ENCODE results near the gene CRYBG3.
A peak's percentile ranks its signal among the peaks of the same experiment; 100 is the strongest.

The CRYBG3 gene

GRCh38 chr3:97949743-97950142 is 127.9 kb downstream of the CRYBG3 start:
- DNase-seq: no peak

GRCh38 chr3:97950360-97950759 is 128.5 kb downstream of the CRYBG3 start:
- DNase-seq: no peak

GRCh38 chr3:97952280-97952679 is 130.5 kb downstream of the CRYBG3 start:
- DNase-seq: no peak

- DNase-seq: no peak
These were observed 131.1 kb downstream of the CRYBG3 start for GRCh38 chr3:97952872-97953271.

- no peak for DNase-seq
These were observed 132.5 kb downstream of the CRYBG3 start for GRCh38 chr3:97954228-97954827.

GRCh38 chr3:97956051-97956450 is 134.2 kb downstream of the CRYBG3 start:
- no peak for DNase-seq

- no peak for DNase-seq
These were observed 136.0 kb downstream of the CRYBG3 start for GRCh38 chr3:97957617-97958311.

GRCh38 chr3:97958396-97958795 is 136.6 kb downstream of the CRYBG3 start:
- no peak for DNase-seq

- no peak for DNase-seq
These were observed 137.0 kb downstream of the CRYBG3 start for GRCh38 chr3:97958796-97959195.

GRCh38 chr3:97959872-97960271 is 138.1 kb downstream of the CRYBG3 start:
- DNase-seq: no peak

GRCh38 chr3:97960551-97960950 is 138.7 kb downstream of the CRYBG3 start:
- DNase-seq: no peak

GRCh38 chr3:97960993-97961766 is 139.4 kb downstream of the CRYBG3 start:
- DNase-seq: no peak

GRCh38 chr3:97967966-97968365 is 146.2 kb downstream of the CRYBG3 start:
- DNase-seq: no peak

GRCh38 chr3:97968376-97968775 is 146.6 kb downstream of the CRYBG3 start:
- DNase-seq: no peak

- DNase-seq: no peak
These were observed 147.7 kb downstream of the CRYBG3 start for GRCh38 chr3:97969541-97969940.

GRCh38 chr3:97970156-97970555 is 148.3 kb downstream of the CRYBG3 start:
- DNase-seq: no peak

- DNase-seq: no peak
These were observed 149.3 kb downstream of the CRYBG3 start for GRCh38 chr3:97970956-97971620.

GRCh38 chr3:97971679-97972567 is 150.1 kb downstream of the CRYBG3 start, which contains the start of gene RIOX2:
Gene RIOX2, minus strand, starts transcription at chr3:97972431. Its CDS starts 4,838 bp downstream, at chr3:97967593.
- peak; percentile 82 for DNase-seq

GRCh38 chr3:97972976-97973375 is 151.2 kb downstream of the CRYBG3 start:
- DNase-seq: no peak

- DNase-seq: no peak
These were observed 153.2 kb downstream of the CRYBG3 start for GRCh38 chr3:97974996-97975395.

- no peak for DNase-seq
These were observed 153.7 kb downstream of the CRYBG3 start for GRCh38 chr3:97975466-97975865.

GRCh38 chr3:97979610-97980009 is 157.8 kb downstream of the CRYBG3 start:
- DNase-seq: no peak

Measured in stimulated activated CD4-positive, alpha-beta T cell treated with anti-CD3 and anti-CD28 coated beads, Interleukin-1b, Interleukin-23, amount 100 ng/mL, for 48 hours (primary cell).